ENCODE measurements around the gene NUPR1.

NUPR1 gene

DNA sequence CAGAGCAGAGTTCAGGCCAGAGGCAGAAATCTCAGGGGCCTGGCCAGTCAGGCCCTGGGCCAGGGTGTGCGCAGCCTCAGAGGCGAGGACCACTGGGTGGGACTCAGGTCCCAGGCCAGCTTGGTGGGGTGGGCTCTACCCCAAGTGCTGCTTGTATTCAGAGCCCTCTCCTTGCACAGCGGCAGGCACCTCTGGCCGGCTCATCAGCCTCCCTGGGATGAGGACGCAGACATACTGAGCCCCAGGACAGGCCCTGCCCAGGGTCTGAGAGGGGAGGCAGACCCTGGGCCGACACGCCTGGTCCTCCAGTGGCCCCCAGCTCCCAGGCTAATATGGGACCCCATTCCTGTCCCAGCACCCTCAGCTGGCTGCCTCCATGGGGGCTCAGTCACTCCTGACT lies 24.5 kb downstream of the NUPR1 start:
- TF ChIP-seq CTCF (IDR thresholded peaks at IDR 0.05; ENCODE audit: low read depth, low read length, missing control alignments) = no peak
- Histone ChIP-seq H3K27ac (no peak overlapping the region), H3K27me3 (replicated peaks) (no peaks in the 10 kb centered on the region), H3K36me3 (replicated peaks) (no peaks in the 10 kb centered on the region), H3K4me3 (ENCODE audit: low read depth, low read length) (no peak overlapping the region)
- DNase-seq = no peak
- in situ Hi-C loops (cut with HindIII; ENCODE audit: low pct_ligation_motif_present, low sequenced_read_pairs) = no loop called here

DNA sequence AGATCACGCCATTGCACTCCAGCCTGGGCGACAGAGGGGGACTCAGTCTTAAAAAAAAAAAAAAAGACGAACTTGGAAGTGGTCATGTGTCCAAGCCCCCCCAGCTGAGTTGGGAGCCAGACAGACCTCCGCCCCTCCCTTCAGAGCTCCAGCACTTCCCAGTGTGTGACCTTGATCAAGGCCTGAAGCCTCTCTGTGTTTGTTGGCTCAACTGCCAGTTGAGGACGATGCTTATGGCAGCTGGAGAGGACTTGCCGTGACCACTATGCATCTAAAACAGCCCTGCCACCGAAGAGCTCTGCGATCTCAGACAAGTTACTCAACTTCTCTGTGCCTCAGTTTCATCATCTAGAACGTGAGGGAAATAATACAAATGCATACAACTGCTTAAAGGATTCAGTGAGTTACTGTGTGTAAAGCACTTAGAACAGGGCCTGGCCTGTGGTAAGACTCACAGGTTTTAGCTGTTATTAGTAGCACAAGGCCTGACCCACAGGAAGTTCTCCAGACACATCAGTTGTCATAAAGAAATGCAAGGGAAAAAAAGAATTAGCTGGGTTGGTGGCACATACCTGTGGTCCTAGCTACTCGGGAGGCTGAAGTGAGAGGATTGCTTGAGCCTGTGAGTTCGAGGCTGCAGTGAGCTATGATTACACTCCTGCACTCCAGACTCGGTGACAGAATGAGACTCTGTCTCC lies 25.1 kb downstream of the NUPR1 start:
- in situ Hi-C loops (cut with HindIII; ENCODE audit: low pct_ligation_motif_present, low sequenced_read_pairs) = no loop called here
- DNase-seq = no peak
- Histone ChIP-seq H3K4me3 (ENCODE audit: low read depth, low read length) (no peak overlapping the region), H3K27ac (no peak overlapping the region), H3K36me3 (replicated peaks) (no peaks in the 10 kb centered on the region), H3K27me3 (replicated peaks) (no peaks in the 10 kb centered on the region)
- no peak for TF ChIP-seq CTCF (IDR thresholded peaks at IDR 0.05; ENCODE audit: low read depth, low read length, missing control alignments)

- in situ Hi-C loops (cut with HindIII; ENCODE audit: low pct_ligation_motif_present, low sequenced_read_pairs) = no loop called here
- Histone ChIP-seq H3K27me3 (replicated peaks) (no peaks in the 10 kb centered on the region), H3K4me3 (ENCODE audit: low read depth, low read length) (no peak overlapping the region), H3K27ac (no peak overlapping the region), H3K36me3 (replicated peaks) (no peaks in the 10 kb centered on the region)
- DNase-seq = no peak
- TF ChIP-seq CTCF (IDR thresholded peaks at IDR 0.05; ENCODE audit: low read depth, low read length, missing control alignments) = no peak
Measured at GRCh38 chr16:28511801-28512789, 26.7 kb downstream of the NUPR1 start.

DNA sequence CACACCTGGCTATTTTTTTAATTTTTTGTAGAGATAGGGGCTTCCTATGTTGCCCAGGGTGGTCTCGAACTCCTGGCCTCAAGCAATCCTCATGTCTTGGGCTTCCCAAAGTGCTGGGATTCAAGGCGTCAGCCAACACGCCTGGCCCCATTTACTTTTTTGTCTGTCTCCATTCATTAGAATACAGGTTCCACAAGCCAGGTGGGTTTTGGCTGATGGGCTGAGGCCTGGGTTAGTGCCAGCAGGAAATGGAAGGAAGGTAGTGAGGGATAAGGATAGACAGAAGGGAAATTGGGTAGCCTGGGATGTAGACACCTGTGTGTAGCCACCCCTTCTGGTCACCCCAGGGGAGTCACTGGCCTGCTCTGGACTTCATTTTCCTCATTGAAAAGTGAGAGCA lies 27.7 kb downstream of the NUPR1 start:
- no peak for DNase-seq
- in situ Hi-C loops (cut with HindIII; ENCODE audit: low pct_ligation_motif_present, low sequenced_read_pairs) = no loop called here
- no peaks in the 10 kb centered on the region for H3K36me3 ChIP-seq (replicated peaks)
- TF ChIP-seq CTCF (IDR thresholded peaks at IDR 0.05; ENCODE audit: low read depth, low read length, missing control alignments) = no peak
- no peak overlapping the region for H3K4me3 ChIP-seq (ENCODE audit: low read depth, low read length)
- no peaks in the 10 kb centered on the region for H3K27me3 ChIP-seq (replicated peaks)
- H3K27ac ChIP-seq = no peak overlapping the region

DNA sequence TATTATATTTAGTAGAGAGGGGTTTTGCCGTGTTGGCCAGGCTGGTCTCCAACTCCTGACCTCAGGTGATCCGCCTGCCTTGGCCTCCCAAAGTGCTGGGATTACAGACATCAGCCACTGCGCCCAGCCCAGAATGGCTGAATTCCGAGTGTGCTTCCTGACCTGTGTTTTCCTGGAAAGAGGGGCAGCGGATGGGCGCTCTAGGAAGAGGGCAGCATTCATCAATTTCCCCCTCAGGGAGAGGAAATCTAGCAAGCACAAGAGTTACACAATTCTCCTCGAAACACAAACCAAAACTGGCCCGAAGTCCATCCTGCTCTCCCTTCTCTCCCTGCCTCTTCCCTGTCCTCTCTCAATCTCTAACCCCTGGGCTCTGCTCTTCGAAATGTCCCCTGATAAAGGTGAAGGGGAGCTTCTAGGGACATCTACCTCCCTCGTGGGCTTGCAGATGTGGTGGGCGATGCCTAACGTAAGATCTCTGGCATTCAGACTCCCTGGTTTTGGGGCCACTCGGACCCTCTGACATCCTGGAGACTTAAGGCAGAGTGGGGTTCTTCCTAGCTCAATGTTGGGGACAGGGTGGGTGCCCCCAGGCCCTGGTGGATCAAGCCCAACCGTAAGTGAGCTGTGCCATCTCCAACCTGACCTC lies 33.2 kb downstream of the NUPR1 start:
- no peak overlapping the region for H3K27ac ChIP-seq
- H3K36me3 ChIP-seq (replicated peaks) = no peaks in the 10 kb centered on the region
- in situ Hi-C loops (cut with HindIII; ENCODE audit: low pct_ligation_motif_present, low sequenced_read_pairs) = no loop called here
- H3K4me3 ChIP-seq (ENCODE audit: low read depth, low read length) = no peak overlapping the region
- TF ChIP-seq CTCF (IDR thresholded peaks at IDR 0.05; ENCODE audit: low read depth, low read length, missing control alignments) = no peak
- H3K27me3 ChIP-seq (replicated peaks) = peaks cover 3% of the 10 kb centered on the region
- DNase-seq = no peak
